Activated CD8-positive, alpha-beta memory T cell treated with anti-CD3 and anti-CD28 coated beads, Interleukin-2, amount 50 U/mL, for 24 hours (primary cell): ENCODE data around the gene HAVCR2.

Source experiments
- DNase-seq: peaks from one replicate; pipeline ENCODE4 v3.0.0-alpha.2; 2020; ENCODE audit errors: extremely low read depth

The HAVCR2 gene

DNA sequence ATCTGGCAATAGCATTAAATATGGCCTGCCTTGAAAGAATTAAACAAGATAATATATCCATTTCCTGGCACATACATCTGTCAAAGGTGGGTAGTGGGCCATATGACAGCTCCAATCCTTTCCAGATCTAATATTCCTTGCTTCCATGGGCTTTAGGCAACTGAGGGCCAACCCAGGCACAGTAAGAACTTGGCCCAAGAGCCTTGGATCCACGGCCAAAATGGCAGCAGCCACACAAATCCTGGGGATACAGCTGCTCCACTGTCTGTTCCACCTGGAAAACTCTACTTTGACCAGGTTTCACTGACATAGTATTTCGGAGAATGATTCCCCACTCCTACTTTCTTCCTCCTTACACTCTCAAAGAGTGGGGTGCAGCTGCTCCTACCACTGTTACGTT, 63.2 kb downstream of the HAVCR2 start:
- no peak for DNase-seq

DNA sequence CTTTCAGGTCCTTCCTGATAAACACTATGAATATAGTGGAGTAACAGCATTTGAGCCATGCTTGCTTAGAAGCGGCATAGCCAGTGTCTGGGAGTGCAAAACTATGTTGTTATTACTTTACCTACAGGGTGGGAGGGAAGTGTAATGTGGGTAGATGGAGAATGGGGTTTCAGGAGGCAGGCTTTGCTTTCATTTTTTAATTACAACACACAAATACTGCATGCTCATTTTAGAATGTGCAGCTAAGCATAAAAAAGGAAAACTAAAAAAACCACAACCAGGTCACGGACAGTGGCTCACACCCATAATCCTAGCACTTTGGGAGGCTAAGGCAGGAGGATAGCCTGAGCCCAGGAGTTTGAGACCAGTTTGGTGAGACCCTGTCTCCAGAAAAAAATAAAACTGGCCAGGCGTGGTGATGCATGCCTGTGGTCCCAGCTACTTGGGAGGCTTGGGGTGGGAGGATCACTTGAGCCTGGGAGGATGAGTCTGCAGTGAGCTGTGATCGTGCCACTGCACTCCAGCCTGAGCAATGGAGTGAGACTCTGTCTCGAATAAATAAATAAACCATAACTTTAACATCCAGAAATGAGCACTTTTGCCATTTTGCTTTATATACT, 70.2 kb downstream of the HAVCR2 start:
- no peak for DNase-seq
